ENCODE measurements around the gene ACAP2.

- no peak for TF ChIP-seq CTCF (IDR thresholded peaks at IDR 0.05; ENCODE audit: low read depth, low read length)
- TF ChIP-seq MYC (IDR thresholded peaks at IDR 0.05; ENCODE audit: low read depth, low read length): no peak
- TF ChIP-seq MAX (IDR thresholded peaks at IDR 0.05; ENCODE audit: low read depth, low read length): no peak
These were observed 156.5 kb downstream of the ACAP2 start for GRCh38 chr3:195286115-195286872.

All from NB4 (cell line).